Lower lobe of right lung (tissue), 2 donors: ENCODE measurements around the gene ZNF669. TPM values are rescaled to one million over a fixed set of nuclear protein-coding genes. Genes with fewer than 3 reads are reported as not detected.

Experiments
- ATAC-seq, 2 donors: fragments of 200-7000 bp; cut with Tn5 transposase; one replicate each; pipeline ENCODE4 v1.9.1; 2020 to 2022; ENCODE audit warnings: mild to moderate bottlenecking in 2 of 2, moderate library complexity in 2 of 2
- DNase-seq: peaks from one replicate; pipeline ENCODE4 v3.0.0-alpha.2; 2020
- H3K27ac ChIP-seq: fragments of 200-600 bp; one replicate; pipeline ENCODE4 v1.8.0; 2022
- H3K27me3 ChIP-seq: fragments of 200-600 bp; one replicate; pipeline ENCODE4 v1.8.0; 2022; ENCODE audit warnings: low read depth
- H3K36me3 ChIP-seq: fragments of 200-600 bp; one replicate; pipeline ENCODE4 v1.8.0; 2022; ENCODE audit warnings: mild to moderate bottlenecking
- H3K4me1 ChIP-seq: fragments of 200-600 bp; one replicate; pipeline ENCODE4 v1.8.0; 2022
- H3K4me3 ChIP-seq: fragments of 200-600 bp; one replicate; pipeline ENCODE4 v1.8.0; 2022; ENCODE audit warnings: mild to moderate bottlenecking
- H3K9me3 ChIP-seq: fragments of 200-600 bp; one replicate; pipeline ENCODE4 v1.8.0; 2022
- intact Hi-C: fragments of 100-400 bp; cut with DNase I; formaldehyde crosslinking; loops from one replicate; pipeline ENCODE4 v1.11.0; 2022
- total RNA-seq: library from RNA; stranded (reverse); fragmentation: NEBNext Ultra II Directional; extraction: Animal tissue kit (Norgen Biotek cat#: 25700); gene quantifications from one replicate; pipeline ENCODE4 v1.2.1, GENCODE V29; 2021
- TF ChIP-seq, protein P1 (sequence below): fragments of 200-600 bp; IDR thresholded peaks from one replicate; pipeline ENCODE4 v1.8.0; 2022; ENCODE audit warnings: antibody characterized with exemption, mild to moderate bottlenecking
- donor health status: DM: no; HTN: yes; CAD: no; lungs with severe emphysema.

The ZNF669 gene
- total RNA-seq, 1 donor from 2014 or later = 9.0 TPM

- DNase-seq (no peak), ATAC-seq (peak; percentile 27 to 29)
- H3K27me3 ChIP-seq = no peaks in the 10 kb centered on the region
- no peak overlapping the region for H3K27ac ChIP-seq
- no peak overlapping the region for H3K4me3 ChIP-seq
- intact Hi-C loops = no loop called here
- no peaks in the 10 kb centered on the region for H3K36me3 ChIP-seq
- H3K9me3 ChIP-seq = no peaks in the 10 kb centered on the region
- no peaks in the 10 kb centered on the region for H3K4me1 ChIP-seq
- TF ChIP-seq, protein P1, sequence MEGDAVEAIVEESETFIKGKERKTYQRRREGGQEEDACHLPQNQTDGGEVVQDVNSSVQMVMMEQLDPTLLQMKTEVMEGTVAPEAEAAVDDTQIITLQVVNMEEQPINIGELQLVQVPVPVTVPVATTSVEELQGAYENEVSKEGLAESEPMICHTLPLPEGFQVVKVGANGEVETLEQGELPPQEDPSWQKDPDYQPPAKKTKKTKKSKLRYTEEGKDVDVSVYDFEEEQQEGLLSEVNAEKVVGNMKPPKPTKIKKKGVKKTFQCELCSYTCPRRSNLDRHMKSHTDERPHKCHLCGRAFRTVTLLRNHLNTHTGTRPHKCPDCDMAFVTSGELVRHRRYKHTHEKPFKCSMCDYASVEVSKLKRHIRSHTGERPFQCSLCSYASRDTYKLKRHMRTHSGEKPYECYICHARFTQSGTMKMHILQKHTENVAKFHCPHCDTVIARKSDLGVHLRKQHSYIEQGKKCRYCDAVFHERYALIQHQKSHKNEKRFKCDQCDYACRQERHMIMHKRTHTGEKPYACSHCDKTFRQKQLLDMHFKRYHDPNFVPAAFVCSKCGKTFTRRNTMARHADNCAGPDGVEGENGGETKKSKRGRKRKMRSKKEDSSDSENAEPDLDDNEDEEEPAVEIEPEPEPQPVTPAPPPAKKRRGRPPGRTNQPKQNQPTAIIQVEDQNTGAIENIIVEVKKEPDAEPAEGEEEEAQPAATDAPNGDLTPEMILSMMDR = no peak
These were observed 14.8 kb upstream of the ZNF669 start for GRCh38 chr1:247118946-247119446.

- Histone ChIP-seq H3K36me3 (no peaks in the 10 kb centered on the region), H3K4me3 (no peak overlapping the region), H3K9me3 (no peaks in the 10 kb centered on the region), H3K4me1 (peaks cover 13% of the 10 kb centered on the region), H3K27me3 (no peaks in the 10 kb centered on the region), H3K27ac (no peak overlapping the region)
- DNase-seq = no peak
- intact Hi-C loops = no loop called here
- no peak for ATAC-seq
- TF ChIP-seq, protein P1 = no peak
These were observed 11.4 kb upstream of the ZNF669 start for GRCh38 chr1:247115545-247115944.

DNA sequence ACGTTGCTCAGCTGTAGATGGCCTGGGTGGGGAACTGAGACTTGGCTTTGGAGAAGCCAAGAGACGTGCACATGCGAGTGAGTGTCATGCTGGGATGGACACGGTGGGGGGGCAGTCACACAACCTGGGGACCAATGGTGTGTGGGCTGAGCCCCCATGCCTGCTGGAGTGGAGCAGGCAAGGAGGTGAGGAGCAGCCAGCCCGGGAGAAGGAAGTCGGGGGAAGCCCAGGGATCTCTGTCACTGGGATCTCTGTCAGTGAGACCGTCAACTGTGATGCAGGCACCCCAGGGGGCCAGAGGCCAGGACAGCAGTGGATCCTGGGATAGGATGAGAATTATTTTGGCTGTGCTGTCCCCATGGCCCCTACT lies 11.0 kb upstream of the ZNF669 start:
- DNase-seq = no peak
- ATAC-seq = no peak
- intact Hi-C loops = no loop called here
- Histone ChIP-seq H3K27ac (no peak overlapping the region), H3K4me3 (no peak overlapping the region), H3K9me3 (no peaks in the 10 kb centered on the region), H3K27me3 (no peaks in the 10 kb centered on the region), H3K36me3 (no peaks in the 10 kb centered on the region), H3K4me1 (peaks cover 15% of the 10 kb centered on the region)
- TF ChIP-seq, protein P1 = no peak

- Histone ChIP-seq H3K36me3 (no peaks in the 10 kb centered on the region), H3K9me3 (no peaks in the 10 kb centered on the region), H3K4me3 (no peak overlapping the region), H3K27ac (no peak overlapping the region), H3K27me3 (no peaks in the 10 kb centered on the region), H3K4me1 (peaks cover 15% of the 10 kb centered on the region)
- intact Hi-C loops = no loop called here
- DNase-seq = no peak
- no peak for ATAC-seq
- TF ChIP-seq, protein P1 = no peak
These were observed 10.4 kb upstream of the ZNF669 start for GRCh38 chr1:247114351-247115140.

DNA sequence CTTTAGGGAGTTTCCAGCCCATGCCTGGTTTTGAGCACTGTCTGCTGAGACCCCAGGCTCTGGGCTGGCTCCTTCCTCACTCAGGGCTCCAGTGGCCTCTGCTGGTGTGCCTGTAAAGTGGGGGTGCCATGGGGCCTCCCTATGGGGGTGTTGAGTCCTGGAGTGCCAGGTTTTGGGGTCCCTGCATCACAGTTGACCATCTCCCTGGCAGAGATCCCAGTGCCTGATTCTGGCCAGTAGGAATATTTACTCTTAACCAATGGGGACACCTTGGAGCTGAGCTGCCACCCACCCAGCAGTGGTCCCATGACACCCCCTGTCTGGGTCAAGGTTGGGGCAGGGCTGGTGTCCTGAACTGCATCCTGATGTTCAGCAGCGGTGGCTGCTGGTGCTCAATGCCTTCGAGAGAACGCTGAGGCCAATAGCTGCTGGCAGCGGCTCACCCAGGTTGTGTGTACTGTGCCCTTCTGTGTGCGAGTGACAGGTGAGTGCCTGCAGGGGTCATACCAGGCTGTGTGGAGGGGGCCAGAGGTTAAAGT lies 9.6 kb upstream of the ZNF669 start:
- no peaks in the 10 kb centered on the region for H3K27me3 ChIP-seq
- ATAC-seq (no peak), DNase-seq (no peak)
- TF ChIP-seq, protein P1 = no peak
- no peaks in the 10 kb centered on the region for H3K36me3 ChIP-seq
- H3K9me3 ChIP-seq = no peaks in the 10 kb centered on the region
- intact Hi-C loops = no loop called here
- H3K4me1 ChIP-seq = peaks cover 15% of the 10 kb centered on the region
- no peak overlapping the region for H3K4me3 ChIP-seq
- H3K27ac ChIP-seq = no peak overlapping the region
